ENCODE measurements around the gene IL2RA.

IL2RA gene

DNA sequence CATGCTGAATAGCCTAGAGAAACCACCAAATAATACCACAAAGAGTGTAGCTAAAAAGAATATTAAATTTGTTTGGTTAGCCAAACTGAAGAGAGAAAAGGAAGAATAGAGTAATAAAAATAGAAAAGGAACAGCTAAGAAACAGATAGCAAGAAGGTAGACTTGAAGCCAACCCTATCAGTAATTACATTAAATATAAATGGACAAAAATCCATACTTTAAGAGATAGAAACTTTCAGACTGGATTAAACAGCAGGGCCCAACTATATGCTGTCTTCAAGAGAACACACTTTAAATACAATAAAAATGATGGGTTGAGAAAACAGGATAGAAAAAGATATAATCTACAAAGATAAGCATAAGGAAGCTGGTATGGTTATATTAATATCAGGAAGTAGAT lies 31.2 kb downstream of the IL2RA start:
- no peak for DNase-seq (ENCODE audit: extremely low spot score)
- TF ChIP-seq, protein P1, sequence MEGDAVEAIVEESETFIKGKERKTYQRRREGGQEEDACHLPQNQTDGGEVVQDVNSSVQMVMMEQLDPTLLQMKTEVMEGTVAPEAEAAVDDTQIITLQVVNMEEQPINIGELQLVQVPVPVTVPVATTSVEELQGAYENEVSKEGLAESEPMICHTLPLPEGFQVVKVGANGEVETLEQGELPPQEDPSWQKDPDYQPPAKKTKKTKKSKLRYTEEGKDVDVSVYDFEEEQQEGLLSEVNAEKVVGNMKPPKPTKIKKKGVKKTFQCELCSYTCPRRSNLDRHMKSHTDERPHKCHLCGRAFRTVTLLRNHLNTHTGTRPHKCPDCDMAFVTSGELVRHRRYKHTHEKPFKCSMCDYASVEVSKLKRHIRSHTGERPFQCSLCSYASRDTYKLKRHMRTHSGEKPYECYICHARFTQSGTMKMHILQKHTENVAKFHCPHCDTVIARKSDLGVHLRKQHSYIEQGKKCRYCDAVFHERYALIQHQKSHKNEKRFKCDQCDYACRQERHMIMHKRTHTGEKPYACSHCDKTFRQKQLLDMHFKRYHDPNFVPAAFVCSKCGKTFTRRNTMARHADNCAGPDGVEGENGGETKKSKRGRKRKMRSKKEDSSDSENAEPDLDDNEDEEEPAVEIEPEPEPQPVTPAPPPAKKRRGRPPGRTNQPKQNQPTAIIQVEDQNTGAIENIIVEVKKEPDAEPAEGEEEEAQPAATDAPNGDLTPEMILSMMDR (IDR thresholded peaks at IDR 0.05; ENCODE audit: control extremely low read depth, extremely low read depth, low read depth, missing control alignments) = no peak
- POLR2A ChIA-PET = no interaction called here
- CTCF ChIA-PET = interaction anchor here (1.6 to 2.5 kb wide), 3 partner anchors 16 to 56 kb away, joined by 5 to 11 read pairs (median 9); no protein-coding TSS in a partner anchor

DNA sequence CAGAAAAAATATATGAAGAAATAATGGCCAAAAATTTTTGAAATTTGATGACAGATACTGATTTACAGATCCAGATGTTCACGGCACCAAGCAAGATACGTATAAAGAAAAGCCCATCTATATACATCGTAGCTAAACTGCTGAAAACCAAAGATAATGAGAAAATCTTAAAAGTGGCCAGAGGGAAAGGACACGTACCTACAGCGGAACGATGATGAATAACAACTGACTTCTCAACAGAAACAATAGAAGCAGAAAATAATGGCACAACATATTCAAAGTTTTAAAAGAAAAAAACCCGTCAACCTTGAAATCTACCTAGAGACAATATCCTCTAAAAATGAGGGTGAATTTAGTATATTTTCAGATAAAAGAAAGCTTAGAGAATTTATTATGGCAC lies 31.9 kb downstream of the IL2RA start:
- CTCF ChIA-PET = interaction anchor here (0.7 to 2.5 kb wide), 4 partner anchors 16 to 57 kb away, joined by 3 to 11 read pairs (median 7); no protein-coding TSS in a partner anchor

DNA sequence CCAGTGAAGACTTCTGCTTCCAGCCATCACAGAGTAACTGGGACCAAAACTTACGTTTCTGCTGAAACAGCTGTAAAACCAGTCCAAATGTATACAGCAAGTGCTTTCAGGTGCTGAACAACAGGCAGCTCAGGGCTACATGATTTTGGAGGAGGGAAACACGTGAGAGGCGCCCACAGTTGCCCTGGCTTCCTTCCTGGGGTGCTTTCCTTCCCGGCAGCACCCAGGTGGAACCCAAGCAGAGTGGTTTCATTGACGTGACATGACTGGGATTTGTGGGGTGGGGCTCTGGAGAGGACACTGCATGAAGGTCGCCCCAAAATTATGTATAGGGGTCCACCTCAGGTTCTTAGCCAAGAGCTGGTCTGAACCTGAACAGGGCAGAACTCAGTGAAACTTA lies 34.2 kb downstream of the IL2RA start:
- DNase-seq (ENCODE audit: extremely low spot score) = no peak
- POLR2A ChIA-PET = no interaction called here
- TF ChIP-seq, protein P1 (IDR thresholded peaks at IDR 0.05; ENCODE audit: control extremely low read depth, extremely low read depth, low read depth, missing control alignments) = no peak
- CTCF ChIA-PET = interaction anchor here (1.2 to 1.3 kb wide), 3 partner anchors 9 to 59 kb away, joined by 3 to 6 read pairs (median 5); no protein-coding TSS in a partner anchor

More for the DNA sequence above, 31.9 kb downstream of the IL2RA start:
- DNase-seq (ENCODE audit: extremely low spot score) = no peak
- TF ChIP-seq, protein P1 (IDR thresholded peaks at IDR 0.05; ENCODE audit: control extremely low read depth, extremely low read depth, low read depth, missing control alignments) = no peak
- POLR2A ChIA-PET = no interaction called here

DNA sequence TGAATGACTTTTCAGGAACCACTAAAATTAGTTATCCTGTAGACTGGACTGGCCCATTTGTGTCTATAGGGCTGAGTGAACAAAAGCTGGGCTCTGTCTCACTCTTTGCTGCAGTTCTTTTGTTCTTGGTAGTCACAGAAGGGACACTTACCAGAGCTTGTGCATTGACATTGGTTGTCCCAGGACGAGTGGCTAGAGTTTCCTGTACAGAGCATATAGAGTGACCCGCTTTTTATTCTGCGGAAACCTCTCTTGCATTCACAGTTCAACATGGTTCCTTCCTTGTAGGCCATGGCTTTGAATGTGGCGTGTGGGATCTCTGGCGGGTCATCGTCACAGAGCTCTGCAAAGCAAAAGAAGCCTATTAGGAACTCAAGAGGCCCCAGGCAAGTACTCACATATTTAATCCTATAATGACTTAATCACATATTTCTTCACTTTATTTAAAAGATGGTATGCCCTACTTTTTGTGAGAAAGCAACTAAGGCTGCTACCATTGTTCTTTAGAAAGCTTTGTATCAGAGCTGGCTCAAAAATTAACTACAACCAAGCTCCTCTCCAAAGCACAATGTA lies 36.4 kb downstream of the IL2RA start:
- ChIA-PET CTCF (interaction anchor here (1.1 to 1.4 kb wide), 3 partner anchors 11 to 61 kb away, joined by 3 to 8 read pairs (median 4); no protein-coding TSS in a partner anchor), POLR2A (no interaction called here)
- TF ChIP-seq, protein P1 (IDR thresholded peaks at IDR 0.05; ENCODE audit: control extremely low read depth, extremely low read depth, low read depth, missing control alignments) = no peak
- no peak for DNase-seq (ENCODE audit: extremely low spot score)

DNA sequence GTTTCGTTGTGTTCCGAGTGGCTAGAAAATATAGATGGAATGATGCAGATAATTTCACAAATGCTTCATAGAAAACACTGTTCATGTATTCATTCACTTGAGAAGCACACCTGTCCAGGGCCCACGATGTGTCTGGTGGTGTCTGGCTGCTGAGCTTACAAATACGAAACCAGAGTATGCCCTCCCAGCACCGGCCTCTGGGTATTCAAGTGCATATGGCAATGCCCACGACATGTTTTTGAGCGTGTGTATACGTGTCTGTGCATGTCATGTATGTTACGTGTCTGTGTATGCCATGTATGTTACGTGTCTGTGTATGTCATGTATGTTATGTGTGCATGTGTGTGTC lies 37.9 kb downstream of the IL2RA start:
- POLR2A ChIA-PET = no interaction called here
- CTCF ChIA-PET = no interaction called here
- TF ChIP-seq, protein P1 (IDR thresholded peaks at IDR 0.05; ENCODE audit: control extremely low read depth, extremely low read depth, low read depth, missing control alignments) = no peak
- no peak for DNase-seq (ENCODE audit: extremely low spot score)

DNA sequence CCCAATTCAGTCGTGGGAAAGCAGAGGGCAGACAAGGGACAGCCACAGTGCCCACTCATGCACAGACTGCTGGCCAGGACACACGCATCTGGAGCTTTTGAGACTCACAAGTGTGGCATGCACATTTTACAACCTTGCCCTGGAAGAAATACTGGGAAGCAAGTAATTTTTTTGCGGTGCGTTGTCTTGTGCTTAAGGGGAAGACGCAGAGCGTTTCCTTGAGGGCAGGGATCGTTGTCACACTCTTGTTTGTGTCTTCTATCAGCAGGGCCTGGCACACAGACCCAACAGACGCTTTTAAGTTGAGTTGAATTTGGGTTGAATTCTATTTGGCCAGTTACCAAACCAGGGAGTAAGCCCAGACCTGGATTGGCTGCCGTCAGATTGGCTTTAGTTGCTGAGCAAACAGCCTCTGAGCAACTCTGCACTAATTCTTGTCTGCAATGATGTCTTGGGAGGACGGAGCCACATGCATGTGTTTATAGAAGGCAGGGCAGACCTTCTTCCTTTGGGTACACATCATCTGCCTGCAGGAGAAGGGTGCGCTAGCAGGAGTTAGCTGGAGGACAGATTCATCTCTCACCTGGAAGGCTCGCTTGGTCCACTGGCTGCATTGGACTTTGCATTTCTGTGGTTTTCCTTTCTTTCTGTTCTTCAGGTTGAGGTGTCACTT lies 38.4 kb downstream of the IL2RA start:
- TF ChIP-seq, protein P1 (IDR thresholded peaks at IDR 0.05; ENCODE audit: control extremely low read depth, extremely low read depth, low read depth, missing control alignments) = no peak
- no peak for DNase-seq (ENCODE audit: extremely low spot score)
- ChIA-PET CTCF (interaction anchor here (0.8 to 1.5 kb wide), 4 partner anchors 10 to 60 kb away, joined by 3 to 9 read pairs (median 4); no protein-coding TSS in a partner anchor), POLR2A (no interaction called here)
